Astrocyte (in vitro differentiated cells and primary cell): ENCODE data around the gene NFIA. TPM values are rescaled to one million over a fixed set of nuclear protein-coding genes. Genes with fewer than 3 reads are reported as not detected.

Source experiments
- DNase-seq: peaks from one replicate; pipeline ENCODE4 v3.0.0-alpha.2; 2010; ENCODE audit warnings: low read depth
- FAIRE-seq: peaks from 2 replicates; lab custom pipeline; 2011; peaks lifted over from hg19 to GRCh38; lab: Jason Lieb, UNC
- H2AFZ ChIP-seq: 2 replicates; pipeline ENCODE4 v1.6.0; 2012; ENCODE audit warnings: low read depth, low read length, inconsistent platforms
- H3K27ac ChIP-seq: 2 replicates; pipeline ENCODE4 v1.5.1; 2011; ENCODE audit warnings: low read depth, low read length, inconsistent platforms
- H3K27me3 ChIP-seq: 2 replicates; pipeline ENCODE4 v1.6.0; 2011; ENCODE audit warnings: low read length, inconsistent platforms; ENCODE audit not compliant: insufficient read depth
- H3K36me3 ChIP-seq: 2 replicates; pipeline ENCODE4 v1.5.1; 2011; ENCODE audit warnings: low read length, inconsistent platforms; ENCODE audit not compliant: insufficient read depth
- H3K4me1 ChIP-seq: 2 replicates; pipeline ENCODE4 v1.5.1; 2011; ENCODE audit warnings: low read length, inconsistent platforms; ENCODE audit not compliant: insufficient read depth
- H3K4me2 ChIP-seq: 2 replicates; pipeline ENCODE4 v1.6.0; 2012; ENCODE audit warnings: low read length, inconsistent platforms
- H3K4me3 ChIP-seq: 2 replicates; pipeline ENCODE4 v1.5.1; 2011; ENCODE audit warnings: low read depth, mild to moderate bottlenecking, low read length, inconsistent platforms; ENCODE audit not compliant: insufficient read depth
- H3K79me2 ChIP-seq: 2 replicates; pipeline ENCODE4 v1.6.0; 2012; ENCODE audit warnings: mild to moderate bottlenecking, low read length, inconsistent platforms; ENCODE audit not compliant: insufficient read depth
- H3K9ac ChIP-seq: 2 replicates; pipeline ENCODE4 v1.6.0; 2012; ENCODE audit warnings: mild to moderate bottlenecking, low read length, inconsistent platforms
- H3K9me3 ChIP-seq: 2 replicates; pipeline ENCODE4 v1.5.1; 2012; ENCODE audit warnings: low read depth, mild to moderate bottlenecking, low read length, inconsistent platforms; ENCODE audit not compliant: insufficient read depth
- H4K20me1 ChIP-seq: 2 replicates; pipeline ENCODE4 v1.6.0; 2012; ENCODE audit warnings: low read length, inconsistent platforms; ENCODE audit not compliant: insufficient read depth
- H3K27ac Mint-ChIP-seq: one replicate; pipeline ENCODE4 v1.8.0; 2021; ENCODE audit warnings: mild to moderate bottlenecking, mixed read lengths; ENCODE audit not compliant: unreplicated experiment
- H3K27me3 Mint-ChIP-seq: one replicate; pipeline ENCODE4 v1.8.0; 2021; ENCODE audit warnings: low read depth, mixed read lengths; ENCODE audit not compliant: unreplicated experiment
- H3K36me3 Mint-ChIP-seq: one replicate; pipeline ENCODE4 v1.8.0; 2021; ENCODE audit warnings: low read depth, mixed read lengths; ENCODE audit not compliant: unreplicated experiment
- H3K4me1 Mint-ChIP-seq: one replicate; pipeline ENCODE4 v1.8.0; 2021; ENCODE audit warnings: low read depth, mixed read lengths; ENCODE audit not compliant: unreplicated experiment
- H3K4me3 Mint-ChIP-seq: one replicate; pipeline ENCODE4 v1.8.0; 2021; ENCODE audit warnings: mild to moderate bottlenecking, moderate library complexity, mixed read lengths; ENCODE audit not compliant: unreplicated experiment
- H3K9me3 Mint-ChIP-seq: one replicate; pipeline ENCODE4 v1.8.0; 2021; ENCODE audit warnings: mild to moderate bottlenecking, mixed read lengths; ENCODE audit not compliant: unreplicated experiment
- EZH2 ChIP-seq: IDR thresholded peaks from 2 replicates; pipeline ENCODE4 v1.6.1; 2012; ENCODE audit warnings: mild to moderate bottlenecking, low read length, inconsistent platforms; ENCODE audit not compliant: insufficient read depth
- total RNA-seq: library from RNA; stranded (reverse); gene quantifications from 2 replicates; pipeline ENCODE4 v1.2.1, GENCODE V29; 2021
- TF ChIP-seq, protein P1 (sequence below): IDR thresholded peaks from 2 replicates; pipeline ENCODE4 v1.5.1; 2011; ENCODE audit warnings: low read depth, mild to moderate bottlenecking, inconsistent platforms, low read length, moderate library complexity; ENCODE audit not compliant: insufficient read depth

NFIA gene
- total RNA-seq, 1 donor from 2014 or later, result 4.6 TPM

DNA sequence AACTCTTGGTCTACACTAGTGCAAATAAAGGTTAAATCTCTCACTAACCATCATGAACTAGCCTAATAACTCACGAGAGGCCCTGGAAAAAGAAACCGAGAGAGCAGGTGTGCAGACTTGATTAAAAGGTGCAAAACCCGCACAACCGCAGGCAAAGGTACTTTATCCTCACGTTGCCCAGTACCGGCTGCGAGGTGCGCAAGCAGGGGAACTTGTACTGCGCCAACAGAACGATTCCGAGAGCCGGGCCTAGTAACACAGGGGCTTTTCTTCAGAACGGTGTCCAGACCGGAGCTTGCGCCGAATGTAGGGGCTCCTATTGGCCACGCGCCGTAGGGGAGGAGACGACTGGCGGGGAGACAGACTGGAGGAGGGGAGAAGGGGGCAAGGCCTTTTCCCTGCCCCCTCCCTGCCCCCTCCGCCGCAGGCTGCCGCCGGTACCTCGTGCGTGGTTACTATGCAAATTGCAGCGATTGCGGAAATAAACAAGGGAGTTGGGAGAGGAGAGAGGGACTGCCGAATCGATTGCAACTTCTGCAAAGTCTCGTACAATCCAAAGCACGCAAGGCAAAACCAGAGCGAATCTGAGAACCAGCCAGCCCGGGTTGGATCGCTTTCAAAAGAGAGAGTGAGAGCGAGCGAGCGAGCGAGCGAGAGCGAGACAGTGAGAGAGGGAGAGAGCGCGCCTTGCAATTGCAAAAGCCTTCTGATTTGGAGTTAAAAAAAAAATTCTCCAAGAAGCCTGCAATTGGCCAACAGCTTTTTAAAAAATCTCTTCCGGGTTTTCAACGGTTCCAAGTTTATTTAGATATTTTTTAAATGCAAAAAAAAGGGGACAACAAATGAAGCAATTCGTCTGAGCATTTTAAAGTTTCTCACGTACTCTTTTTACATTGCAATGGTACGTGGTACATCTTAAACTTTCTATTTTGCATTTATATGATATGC lies 5.4 kb upstream of the NFIA start:
- H3K36me3 ChIP-seq, result no peaks in the 10 kb centered on the region
- no peaks in the 10 kb centered on the region for H3K27me3 ChIP-seq
- no peak for TF ChIP-seq EZH2
- H3K79me2 ChIP-seq, result no peaks in the 10 kb centered on the region
- H2AFZ ChIP-seq, result peak overlapping the region; percentile 92
- Mint-ChIP-seq H3K27me3 (peaks cover 3% of the 10 kb centered on the region), H3K9me3 (no peaks in the 10 kb centered on the region), H3K4me1 (peaks cover 29% of the 10 kb centered on the region), H3K27ac (peak overlapping the region; percentile 96), H3K36me3 (no peaks in the 10 kb centered on the region), H3K4me3 (peak overlapping the region; percentile 93)
- peak overlapping the region; percentile 95 for H3K4me2 ChIP-seq
- peak overlapping the region; percentile 31 for H3K27ac ChIP-seq
- peak overlapping the region; percentile 50 for H3K9ac ChIP-seq
- H3K4me3 ChIP-seq, result peak overlapping the region; percentile 84
- FAIRE-seq (no peak), DNase-seq (peak; percentile 70)
- H3K4me1 ChIP-seq, result peaks cover 34% of the 10 kb centered on the region
- no peaks in the 10 kb centered on the region for H3K9me3 ChIP-seq
- H4K20me1 ChIP-seq, result no peaks in the 10 kb centered on the region

DNA sequence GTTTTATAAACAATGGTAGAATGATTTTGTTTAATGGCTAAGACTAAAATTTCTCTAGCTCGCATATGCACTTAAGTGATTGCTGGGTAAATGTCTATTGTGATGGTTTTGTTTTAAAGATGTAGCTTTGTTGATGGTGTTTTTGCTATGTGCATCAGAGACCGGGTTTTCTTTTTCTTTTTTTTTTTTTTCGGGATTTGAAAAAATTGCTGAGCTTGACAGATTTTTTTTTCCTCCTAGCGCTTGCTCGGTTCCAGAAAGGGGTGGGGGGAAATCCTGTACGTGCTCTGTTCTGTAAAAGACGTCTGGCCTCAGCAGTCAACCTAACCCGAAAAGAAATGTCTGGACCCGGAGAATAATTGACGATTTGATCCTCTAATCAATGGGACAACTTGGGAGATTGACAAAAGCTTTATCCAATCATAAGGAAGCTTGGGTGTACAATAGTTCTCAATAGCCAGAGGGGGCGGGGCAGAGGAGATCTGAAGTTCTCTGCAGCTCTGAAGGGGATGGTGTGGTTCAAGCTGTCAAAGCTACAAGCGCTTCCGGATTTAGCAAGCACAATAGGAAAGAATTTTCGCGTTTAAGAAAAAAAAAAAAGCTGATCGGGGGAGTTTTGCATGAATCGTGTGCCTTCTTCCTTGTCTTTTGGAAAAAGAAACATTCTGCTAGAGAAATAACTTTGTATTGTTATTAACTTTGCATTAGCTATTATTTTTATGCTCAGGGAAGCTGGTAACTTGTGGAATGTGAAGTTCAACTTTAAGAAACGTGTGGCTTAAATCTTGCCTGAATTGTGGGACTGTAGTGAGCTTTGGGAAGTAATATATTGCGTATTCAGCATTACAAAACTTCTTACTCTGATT lies 4.5 kb upstream of the NFIA start:
- H3K4me1 Mint-ChIP-seq, result peaks cover 29% of the 10 kb centered on the region
- H3K9ac ChIP-seq, result peak overlapping the region; percentile 50
- peak overlapping the region; percentile 84 for H3K4me3 ChIP-seq
- H3K9me3 ChIP-seq, result no peaks in the 10 kb centered on the region
- H3K4me3 Mint-ChIP-seq, result peak overlapping the region; percentile 93
- H3K36me3 ChIP-seq, result no peaks in the 10 kb centered on the region
- no peaks in the 10 kb centered on the region for H4K20me1 ChIP-seq
- peak; percentile 98 for FAIRE-seq
- no peaks in the 10 kb centered on the region for H3K27me3 ChIP-seq
- no peak for TF ChIP-seq EZH2
- TF ChIP-seq, protein P1, sequence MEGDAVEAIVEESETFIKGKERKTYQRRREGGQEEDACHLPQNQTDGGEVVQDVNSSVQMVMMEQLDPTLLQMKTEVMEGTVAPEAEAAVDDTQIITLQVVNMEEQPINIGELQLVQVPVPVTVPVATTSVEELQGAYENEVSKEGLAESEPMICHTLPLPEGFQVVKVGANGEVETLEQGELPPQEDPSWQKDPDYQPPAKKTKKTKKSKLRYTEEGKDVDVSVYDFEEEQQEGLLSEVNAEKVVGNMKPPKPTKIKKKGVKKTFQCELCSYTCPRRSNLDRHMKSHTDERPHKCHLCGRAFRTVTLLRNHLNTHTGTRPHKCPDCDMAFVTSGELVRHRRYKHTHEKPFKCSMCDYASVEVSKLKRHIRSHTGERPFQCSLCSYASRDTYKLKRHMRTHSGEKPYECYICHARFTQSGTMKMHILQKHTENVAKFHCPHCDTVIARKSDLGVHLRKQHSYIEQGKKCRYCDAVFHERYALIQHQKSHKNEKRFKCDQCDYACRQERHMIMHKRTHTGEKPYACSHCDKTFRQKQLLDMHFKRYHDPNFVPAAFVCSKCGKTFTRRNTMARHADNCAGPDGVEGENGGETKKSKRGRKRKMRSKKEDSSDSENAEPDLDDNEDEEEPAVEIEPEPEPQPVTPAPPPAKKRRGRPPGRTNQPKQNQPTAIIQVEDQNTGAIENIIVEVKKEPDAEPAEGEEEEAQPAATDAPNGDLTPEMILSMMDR, result no peak
- H3K36me3 Mint-ChIP-seq, result no peaks in the 10 kb centered on the region
- peaks cover 34% of the 10 kb centered on the region for H3K4me1 ChIP-seq
- no peaks in the 10 kb centered on the region for H3K79me2 ChIP-seq
- peak overlapping the region; percentile 92 for H2AFZ ChIP-seq
- peak; percentile 100 for DNase-seq
- H3K4me2 ChIP-seq, result peak overlapping the region; percentile 95
- no peaks in the 10 kb centered on the region for H3K27me3 Mint-ChIP-seq
- peak overlapping the region; percentile 70 for H3K27ac Mint-ChIP-seq
- no peaks in the 10 kb centered on the region for H3K9me3 Mint-ChIP-seq
- H3K27ac ChIP-seq, result peak overlapping the region; percentile 34
